Subcutaneous preadipocyte (primary cell): Measurements from ENCODE around the gene DBX1. TPM values are rescaled to one million over a fixed set of nuclear protein-coding genes. Genes with fewer than 3 reads are reported as not detected.

ENCODE experiments used
- total RNA-seq: library from RNA; depleted of rRNA; stranded (reverse); fragments of >200 nt; gene quantifications from 2 replicates; pipeline ENCODE4 v1.2.3, GENCODE V29; 2012

DBX1 gene
- total RNA-seq = not detected in 2 replicates

GRCh38 chr11:20160425-20161229, at the start of gene DBX1:
DBX1 (minus strand) TSS chr11:20160475; CDS start chr11:20160324, 151 bp downstream.

Other genes starting within 250 kb of the DBX1 start
- 18.2 and 37.8 TPM in 2 replicates for gene HTATIP2, start 203.2 kb upstream of the DBX1 start, total RNA-seq
- gene PRMT3, start 227.2 kb upstream of the DBX1 start, total RNA-seq = 22.0 and 27.0 TPM in 2 replicates